Progenitor cell of endocrine pancreas (in vitro differentiated cells): Measurements from ENCODE around the gene PXDN. TPM values are rescaled to one million over a fixed set of nuclear protein-coding genes. Genes with fewer than 3 reads are reported as not detected.

Experiments used
- DNase-seq: peaks from one replicate; pipeline ENCODE4 v3.0.0; 2021; ENCODE audit warnings: low spot score; ENCODE audit not compliant: unreplicated experiment
- H3K27ac Mint-ChIP-seq: 2 replicates; pipeline ENCODE4 v1.8.0; 2021; ENCODE audit warnings: mild to moderate bottlenecking, moderate library complexity, mixed read lengths
- H3K27me3 Mint-ChIP-seq: 2 replicates; pipeline ENCODE4 v1.8.0; 2021; ENCODE audit warnings: mixed read lengths
- H3K36me3 Mint-ChIP-seq: 2 replicates; pipeline ENCODE4 v1.8.0; 2022; ENCODE audit warnings: mixed read lengths; ENCODE audit not compliant: insufficient read depth
- H3K4me1 Mint-ChIP-seq: 2 replicates; pipeline ENCODE4 v1.8.0; 2021; ENCODE audit warnings: low read depth, mixed read lengths
- H3K4me3 Mint-ChIP-seq: 2 replicates; pipeline ENCODE4 v1.8.0; 2021; ENCODE audit warnings: low read depth, mild to moderate bottlenecking, moderate library complexity, mixed read lengths
- H3K9me3 Mint-ChIP-seq: 2 replicates; pipeline ENCODE4 v1.8.0; 2021; ENCODE audit warnings: low read depth, mixed read lengths
- CTCF ChIP-seq: fragments of 200-600 bp; sonication (generic); IDR thresholded peaks from one replicate; pipeline ENCODE4 v1.5.0; 2021; ENCODE audit warnings: antibody characterized with exemption, mild to moderate bottlenecking; ENCODE audit not compliant: unreplicated experiment
- total RNA-seq: library from RNA; stranded (reverse); gene quantifications from 2 replicates; pipeline ENCODE4 v1.2.1, GENCODE V29; 2021

PXDN gene
- total RNA-seq, 1 donor from 2014 or later: 256 TPM

- Mint-ChIP-seq H3K27ac (no peak overlapping the region), H3K27me3 (peaks cover 25% of the 10 kb centered on the region), H3K36me3 (no peaks in the 10 kb centered on the region), H3K9me3 (no peaks in the 10 kb centered on the region), H3K4me3 (no peak overlapping the region), H3K4me1 (peaks cover 2% of the 10 kb centered on the region)
- TF ChIP-seq CTCF: no peak
- DNase-seq: no peak
Measured at GRCh38 chr2:1773883-1774282, 29.6 kb upstream of the PXDN start.

- TF ChIP-seq CTCF: no peak
- DNase-seq: no peak
- peaks cover 2% of the 10 kb centered on the region for H3K4me1 Mint-ChIP-seq
- peaks cover 14% of the 10 kb centered on the region for H3K27me3 Mint-ChIP-seq
- H3K27ac Mint-ChIP-seq: no peak overlapping the region
- no peaks in the 10 kb centered on the region for H3K9me3 Mint-ChIP-seq
- no peaks in the 10 kb centered on the region for H3K36me3 Mint-ChIP-seq
- H3K4me3 Mint-ChIP-seq: no peak overlapping the region
Measured at GRCh38 chr2:1772471-1773267, 28.4 kb upstream of the PXDN start.

- TF ChIP-seq CTCF: no peak
- H3K9me3 Mint-ChIP-seq: no peaks in the 10 kb centered on the region
- peaks cover 3% of the 10 kb centered on the region for H3K4me1 Mint-ChIP-seq
- no peak overlapping the region for H3K4me3 Mint-ChIP-seq
- peaks cover 8% of the 10 kb centered on the region for H3K27me3 Mint-ChIP-seq
- H3K27ac Mint-ChIP-seq: no peak overlapping the region
- DNase-seq: no peak
- no peaks in the 10 kb centered on the region for H3K36me3 Mint-ChIP-seq
Measured at GRCh38 chr2:1771626-1772280, 27.4 kb upstream of the PXDN start.

- Mint-ChIP-seq H3K27ac (no peak overlapping the region), H3K4me3 (no peak overlapping the region), H3K36me3 (no peaks in the 10 kb centered on the region), H3K9me3 (no peaks in the 10 kb centered on the region), H3K4me1 (peaks cover 3% of the 10 kb centered on the region), H3K27me3 (peaks cover 8% of the 10 kb centered on the region)
- TF ChIP-seq CTCF: no peak
- DNase-seq: no peak
Measured at GRCh38 chr2:1770566-1771380, 26.5 kb upstream of the PXDN start.
